Activated CD4-positive, alpha-beta T cell treated with anti-CD3 and anti-CD28 coated beads, Interleukin-2, amount 50 U/mL, for 48 hours (primary cell): ENCODE measurements around the gene ZNF488.

Experiments
- DNase-seq, 2 experiments: peaks; one replicate each; pipeline ENCODE4 v3.0.0-alpha.2; 2020

Gene ZNF488

GRCh38 chr10:47365431-47366180 lies 18.5 kb downstream of the ZNF488 start:
- DNase-seq = no peak

- DNase-seq = no peak
These were observed 19.2 kb downstream of the ZNF488 start for GRCh38 chr10:47364911-47365310.

GRCh38 chr10:47364366-47364765 lies 19.7 kb downstream of the ZNF488 start:
- DNase-seq = no peak

DNA sequence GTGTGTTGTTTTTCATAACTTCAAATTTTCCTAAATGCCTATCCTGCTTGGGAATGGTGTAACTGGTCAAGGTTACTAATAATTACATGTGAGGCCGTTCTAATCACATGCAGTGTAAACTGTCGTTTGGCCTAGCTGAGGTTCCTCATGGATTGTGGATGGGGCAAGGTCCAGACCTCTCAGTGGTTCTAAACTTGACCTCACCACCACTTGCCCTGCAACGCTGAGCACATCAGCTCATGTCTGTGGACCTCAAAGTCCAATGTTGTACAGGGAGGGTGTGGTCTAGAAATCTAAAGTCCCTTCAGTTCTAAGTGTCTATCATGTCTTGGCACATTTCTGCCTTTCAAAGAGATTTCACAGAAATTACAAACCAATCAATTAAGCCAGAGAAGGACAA lies 20.3 kb downstream of the ZNF488 start:
- DNase-seq = no peak

- DNase-seq = no peak
These were observed 21.9 kb downstream of the ZNF488 start for GRCh38 chr10:47362199-47362598.

DNA sequence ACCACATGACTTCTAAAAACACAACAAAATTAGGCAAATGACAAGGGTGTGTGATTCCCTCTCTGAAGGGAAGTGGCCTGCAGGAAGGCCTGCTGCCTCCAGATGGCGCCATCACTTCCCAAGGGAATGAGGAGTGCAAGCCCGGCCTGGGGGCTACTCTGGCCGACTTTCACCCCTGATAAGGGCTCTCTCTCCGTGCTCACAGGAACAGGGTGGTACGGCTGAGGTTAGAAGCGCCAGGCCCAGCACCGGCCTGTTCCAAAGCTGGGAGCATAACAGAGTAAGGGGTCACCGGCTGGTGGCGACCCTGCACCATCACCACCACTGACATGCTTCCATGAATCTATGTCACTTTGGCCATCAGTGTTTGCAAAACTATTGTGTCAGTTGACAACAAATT lies 22.8 kb downstream of the ZNF488 start:
- DNase-seq = peak; percentile 45 to 54

- DNase-seq = no peak
These were observed 23.6 kb downstream of the ZNF488 start for GRCh38 chr10:47360419-47361040.

- DNase-seq = no peak
These were observed 24.3 kb downstream of the ZNF488 start for GRCh38 chr10:47359626-47360418.

- DNase-seq = no peak
These were observed 25.0 kb downstream of the ZNF488 start for GRCh38 chr10:47359101-47359500.

DNA sequence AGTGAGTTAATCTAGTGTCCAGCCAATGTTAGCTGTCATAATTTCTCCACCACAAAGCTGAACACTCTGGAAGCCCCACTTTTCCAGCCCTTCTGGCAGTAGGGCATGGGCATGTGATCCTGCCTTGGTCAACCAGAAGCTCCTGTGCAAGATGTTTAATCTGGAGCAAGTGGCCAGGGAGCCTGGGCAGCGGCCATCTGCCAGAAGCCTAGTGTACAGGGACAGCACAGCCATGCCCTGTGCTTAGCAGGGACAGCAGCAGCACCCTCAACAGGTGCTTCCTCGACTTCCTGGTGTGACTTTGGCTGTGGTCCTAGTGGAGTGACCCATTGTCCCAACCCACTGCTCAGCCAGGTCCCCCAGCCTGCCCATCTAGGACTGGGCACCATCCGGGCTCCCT lies 25.6 kb downstream of the ZNF488 start:
- no peak for DNase-seq

DNA sequence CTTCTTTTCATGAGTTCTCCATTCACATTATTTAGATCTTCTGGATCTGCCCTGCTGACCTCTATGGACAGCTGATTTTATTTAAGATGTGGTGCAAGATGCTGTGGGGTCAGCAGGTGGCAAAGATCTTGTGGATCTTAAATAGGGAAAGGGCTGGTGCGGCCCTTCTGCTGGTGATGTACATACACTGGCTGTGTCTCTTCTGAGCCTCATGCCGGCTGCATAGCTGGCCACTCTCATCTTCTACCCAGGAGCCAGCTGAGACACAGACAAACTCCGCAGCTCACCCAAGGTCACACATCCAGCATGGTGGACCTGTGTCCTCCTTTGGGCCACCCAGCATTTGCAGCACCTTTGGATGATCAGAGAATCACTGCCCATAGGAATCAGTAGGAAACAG lies 26.2 kb downstream of the ZNF488 start:
- no peak for DNase-seq

DNA sequence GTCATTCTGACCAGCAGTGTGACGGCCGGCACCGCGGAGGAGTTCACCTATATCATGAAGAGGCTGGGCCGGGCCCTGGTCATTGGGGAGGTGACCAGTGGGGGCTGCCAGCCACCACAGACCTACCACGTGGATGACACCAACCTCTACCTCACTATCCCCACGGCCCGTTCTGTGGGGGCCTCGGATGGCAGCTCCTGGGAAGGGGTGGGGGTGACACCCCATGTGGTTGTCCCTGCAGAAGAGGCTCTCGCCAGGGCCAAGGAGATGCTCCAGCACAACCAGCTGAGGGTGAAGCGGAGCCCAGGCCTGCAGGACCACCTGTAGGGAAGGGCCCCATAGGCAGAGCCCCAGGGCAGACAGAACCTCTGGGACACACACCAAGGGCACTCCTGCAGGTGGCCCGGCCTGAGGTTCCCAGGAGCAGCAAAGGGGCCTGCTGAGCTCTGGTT lies 26.9 kb downstream of the ZNF488 start:
- no peak for DNase-seq

DNA sequence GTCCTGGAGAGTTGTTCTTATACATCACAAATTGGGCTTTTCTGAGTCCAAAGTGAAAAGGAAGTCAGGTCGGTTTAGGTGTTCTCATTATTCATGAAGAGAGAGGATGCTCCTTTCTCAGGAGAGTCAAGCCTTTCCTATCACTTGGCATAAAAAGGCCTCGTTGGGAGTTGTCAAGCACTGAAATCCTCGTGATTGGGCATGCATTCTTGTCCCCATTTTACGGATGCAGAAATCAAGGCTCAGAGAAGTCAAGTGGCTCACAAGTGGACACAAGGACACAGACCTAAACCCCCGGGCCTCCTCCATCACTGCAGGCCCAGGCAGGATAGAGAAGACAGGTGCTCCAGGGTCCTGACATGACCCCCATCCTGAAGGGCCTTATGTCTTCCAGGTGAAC lies 27.4 kb downstream of the ZNF488 start:
- DNase-seq = no peak

DNA sequence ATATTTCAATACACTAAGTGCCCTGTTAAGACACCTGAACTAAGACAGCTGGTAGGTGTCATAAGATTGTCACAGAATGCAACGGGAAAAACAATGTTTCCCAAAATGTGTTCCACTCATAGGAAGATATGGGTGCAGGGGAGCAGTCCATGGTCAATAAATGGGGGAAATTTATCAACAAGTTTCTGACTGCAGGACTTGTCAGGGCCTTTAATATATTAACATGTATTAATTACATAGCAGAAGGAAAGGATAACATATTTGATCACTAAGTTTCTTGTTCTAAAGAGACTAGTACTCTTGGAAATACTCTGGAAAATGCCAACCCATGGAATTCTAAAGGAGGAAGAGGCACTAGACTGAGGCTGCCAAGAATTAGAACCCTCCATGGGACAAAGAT lies 29.2 kb downstream of the ZNF488 start:
- no peak for DNase-seq

GRCh38 chr10:47354165-47354564 lies 29.9 kb downstream of the ZNF488 start:
- no peak for DNase-seq

GRCh38 chr10:47353351-47353750 lies 30.7 kb downstream of the ZNF488 start:
- DNase-seq = no peak

DNA sequence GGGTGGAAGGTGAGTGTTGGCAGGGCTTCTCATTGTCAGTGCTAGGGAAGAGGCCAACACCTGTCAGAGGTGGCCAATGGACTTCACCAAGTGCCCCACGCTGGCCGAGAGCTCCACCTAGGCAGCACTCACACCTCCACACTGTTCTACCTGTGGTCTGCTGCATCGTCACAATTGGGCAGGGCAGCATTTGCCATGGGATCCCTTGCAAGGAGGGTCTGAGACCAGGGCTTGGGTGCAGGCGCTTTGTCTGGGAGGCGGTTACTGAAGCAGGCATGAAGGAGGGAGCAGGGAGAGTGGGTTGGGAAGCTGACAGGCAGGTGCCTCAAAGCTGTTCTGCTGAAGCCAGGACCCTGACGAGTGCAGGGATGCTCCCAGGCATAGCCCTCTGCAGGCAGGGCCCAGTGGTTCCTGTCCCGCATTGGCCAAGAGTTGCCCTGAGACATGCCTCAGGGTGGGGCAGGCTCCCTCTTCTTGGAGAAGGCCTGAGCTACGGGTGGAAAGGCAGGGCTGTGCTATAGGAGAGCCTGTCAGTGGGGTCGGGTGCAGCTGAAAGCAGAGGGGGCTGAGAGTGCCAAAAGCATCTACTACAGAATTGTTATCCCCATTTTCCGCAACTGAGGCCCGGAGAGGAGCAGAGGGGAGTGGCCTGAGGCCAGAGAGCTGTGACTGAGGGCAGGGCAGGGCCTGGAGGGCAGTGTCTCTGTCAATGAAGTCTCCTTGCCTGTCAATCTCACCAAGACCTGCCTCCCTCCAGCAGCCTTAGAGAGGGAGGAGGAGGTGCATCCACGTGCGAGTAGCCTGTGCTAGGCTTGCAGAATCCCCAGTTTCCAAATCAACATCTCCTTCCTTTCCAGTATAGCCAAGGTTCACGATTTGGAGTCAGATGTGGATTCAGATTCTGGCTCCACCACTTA lies 31.9 kb downstream of the ZNF488 start:
- DNase-seq = no peak

- no peak for DNase-seq
These were observed 33.1 kb downstream of the ZNF488 start for GRCh38 chr10:47350671-47351640.

- DNase-seq = no peak
These were observed 34.1 kb downstream of the ZNF488 start for GRCh38 chr10:47349941-47350371.

GRCh38 chr10:47349516-47349915 lies 34.6 kb downstream of the ZNF488 start:
- DNase-seq = no peak
